OCI-LY1 (cell line): ENCODE data around the gene ODF4.

Experiments used
- H2AFZ ChIP-seq: fragments of 200-600 bp; sonication (generic), shearing (Covaris generic); 2 replicates; pipeline ENCODE4 v1.6.0; 2014; ENCODE audit warnings: antibody characterized with exemption, mild to moderate bottlenecking, low read length
- H3F3A ChIP-seq: fragments of 200-600 bp; sonication (generic), shearing (Covaris generic); 2 replicates; pipeline ENCODE4 v1.6.0; 2014; ENCODE audit warnings: mild to moderate bottlenecking, antibody characterized with exemption, low read length, moderate library complexity; ENCODE audit not compliant: insufficient read depth
- H3K27ac ChIP-seq: fragments of 200-600 bp; sonication (generic); 2 replicates; pipeline ENCODE4 v1.5.1; 2014; ENCODE audit warnings: low read length, mixed run types, mild to moderate bottlenecking, low read depth; ENCODE audit not compliant: poor library complexity, severe bottlenecking
- H3K27me3 ChIP-seq: fragments of 200-600 bp; sonication (generic); 2 replicates; pipeline ENCODE4 v1.6.0; 2014; ENCODE audit warnings: antibody characterized with exemption, mild to moderate bottlenecking, low read length, moderate library complexity; ENCODE audit not compliant: insufficient read depth
- H3K36me3 ChIP-seq: fragments of 200-600 bp; sonication (generic); 2 replicates; pipeline ENCODE4 v1.6.1; 2014; ENCODE audit warnings: mild to moderate bottlenecking, antibody characterized with exemption, low read length, moderate library complexity, mixed read lengths; ENCODE audit not compliant: insufficient read depth
- H3K4me1 ChIP-seq: fragments of 200-600 bp; sonication (generic); 2 replicates; pipeline ENCODE4 v1.5.1; 2014; ENCODE audit warnings: mild to moderate bottlenecking, low read length, moderate library complexity; ENCODE audit not compliant: insufficient read depth, severe bottlenecking
- H3K4me2 ChIP-seq: fragments of 200-600 bp; sonication (generic), shearing (Covaris generic); 2 replicates; pipeline ENCODE4 v1.6.1; 2014; ENCODE audit warnings: low read length
- H3K4me3 ChIP-seq: fragments of 200-600 bp; sonication (generic); 2 replicates; pipeline ENCODE4 v1.5.1; 2014; ENCODE audit warnings: low read length, low read depth, mild to moderate bottlenecking, mixed read lengths; ENCODE audit not compliant: poor library complexity, severe bottlenecking
- H3K79me2 ChIP-seq: fragments of 200-600 bp; shearing (Covaris generic); 2 replicates; pipeline ENCODE4 v1.6.1; 2016; ENCODE audit warnings: mixed run types, low read length, mixed read lengths; ENCODE audit not compliant: insufficient read depth
- H3K9ac ChIP-seq: fragments of 200-600 bp; sonication (generic), shearing (Covaris generic); 2 replicates; pipeline ENCODE4 v1.6.1; 2014; ENCODE audit warnings: mild to moderate bottlenecking, low read length, mixed read lengths
- H3K9me2 ChIP-seq: fragments of 200-600 bp; sonication (generic), shearing (Covaris generic); 2 replicates; pipeline ENCODE4 v1.6.1; 2014; ENCODE audit warnings: low read depth, mild to moderate bottlenecking, low read length, mixed read lengths
- H3K9me3 ChIP-seq: fragments of 200-600 bp; shearing (Covaris generic); 2 replicates; pipeline ENCODE4 v1.6.1; 2014; ENCODE audit warnings: low read length, mixed read lengths
- H4K20me1 ChIP-seq: fragments of 200-600 bp; sonication (generic), shearing (Covaris generic); 2 replicates; pipeline ENCODE4 v1.6.0; 2016; ENCODE audit warnings: mild to moderate bottlenecking, low read length; ENCODE audit not compliant: insufficient read depth
- EZH2 ChIP-seq: fragments of 200-600 bp; sonication (generic), shearing (Covaris generic); IDR thresholded peaks from 2 replicates; pipeline ENCODE4 v1.8.0; 2017; ENCODE audit warnings: borderline replicate concordance, mixed run types, mild to moderate bottlenecking, antibody characterized with exemption, low read length, moderate library complexity, mixed read lengths
- TF ChIP-seq, protein P1 (sequence below): fragments of 200-600 bp; sonication (generic), shearing (Covaris generic); IDR thresholded peaks from 2 replicates; pipeline ENCODE4 v1.5.1; 2017; ENCODE audit warnings: mild to moderate bottlenecking, antibody characterized with exemption, low read length, moderate library complexity, mixed read lengths

ODF4 gene

DNA sequence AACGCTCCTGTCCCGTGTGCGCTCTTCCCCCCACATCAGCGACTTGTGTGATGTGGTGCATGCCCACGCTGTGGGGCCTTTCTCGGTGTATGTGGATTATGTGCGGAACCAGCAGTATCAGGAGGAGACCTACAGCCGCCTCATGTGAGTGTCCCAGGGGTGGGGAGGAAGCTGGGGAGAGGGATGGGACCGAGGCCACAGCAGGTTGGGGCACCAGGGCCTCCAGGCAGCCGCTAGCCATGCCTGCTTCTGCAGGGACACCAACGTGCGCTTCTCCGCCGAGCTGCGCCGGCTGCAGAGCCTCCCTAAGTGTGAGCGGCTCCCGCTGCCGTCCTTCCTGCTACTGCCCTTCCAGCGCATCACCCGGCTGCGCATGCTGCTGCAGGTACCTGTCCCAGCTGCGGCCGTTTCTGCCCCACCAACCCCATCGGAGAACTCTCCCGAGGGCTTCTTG lies 23.8 kb upstream of the ODF4 start:
- H2AFZ ChIP-seq, result no peak overlapping the region

DNA sequence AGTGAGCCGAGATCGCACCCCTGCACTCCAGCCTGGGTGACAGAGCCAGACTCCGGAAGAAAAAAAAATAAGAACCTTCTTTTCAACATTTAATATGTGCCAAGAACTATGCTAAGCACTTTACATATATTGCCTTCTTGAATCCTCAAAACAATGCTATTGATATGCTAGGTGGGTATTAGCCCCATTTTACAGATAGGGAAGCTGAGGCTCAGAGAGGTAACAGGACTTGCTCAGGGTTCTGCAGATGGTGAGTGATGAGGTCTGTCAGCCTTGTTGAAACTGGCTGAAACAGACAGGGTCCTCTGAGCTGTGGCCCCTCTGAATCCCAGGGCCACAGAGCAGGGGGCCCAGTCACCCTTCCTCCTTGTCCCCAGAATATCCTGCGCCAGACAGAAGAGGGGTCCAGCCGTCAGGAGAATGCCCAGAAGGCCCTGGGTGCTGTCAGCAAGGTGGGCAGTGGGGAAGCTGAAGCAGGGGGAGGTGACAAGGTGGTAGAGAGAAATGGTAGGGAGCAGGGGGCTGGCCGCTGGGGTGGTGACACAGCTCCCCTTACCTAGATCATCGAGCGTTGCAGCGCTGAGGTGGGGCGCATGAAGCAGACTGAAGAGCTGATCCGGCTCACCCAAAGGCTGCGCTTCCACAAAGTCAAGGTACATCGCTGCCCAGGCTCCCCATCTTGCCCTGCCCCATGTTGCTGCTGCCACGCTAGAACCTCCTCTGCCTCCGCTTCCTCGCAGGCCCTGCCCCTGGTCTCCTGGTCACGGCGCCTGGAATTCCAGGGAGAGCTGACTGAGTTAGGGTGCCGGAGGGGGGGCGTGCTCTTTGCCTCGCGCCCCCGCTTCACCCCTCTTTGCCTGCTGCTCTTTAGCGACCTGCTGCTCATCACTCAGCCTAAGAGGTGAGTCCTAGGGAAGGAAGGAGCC lies 21.4 kb upstream of the ODF4 start:
- Histone ChIP-seq H3K4me1 (no peaks in the 10 kb centered on the region), H3K4me3 (no peak overlapping the region), H3K9ac (no peak overlapping the region), H3K27ac (no peak overlapping the region), H3K27me3 (peaks cover 10% of the 10 kb centered on the region; the same call in 1 of the 2 replicates), H3K9me3 (no peaks in the 10 kb centered on the region), H3K4me2 (no peak overlapping the region), H3K9me2 (no peaks in the 10 kb centered on the region), H4K20me1 (no peaks in the 10 kb centered on the region), H3K79me2 (no peaks in the 10 kb centered on the region), H3K36me3 (no peaks in the 10 kb centered on the region), H2AFZ (no peak overlapping the region), H3F3A (no peaks in the 10 kb centered on the region)
- TF ChIP-seq EZH2, result no peak
- TF ChIP-seq, protein P1, sequence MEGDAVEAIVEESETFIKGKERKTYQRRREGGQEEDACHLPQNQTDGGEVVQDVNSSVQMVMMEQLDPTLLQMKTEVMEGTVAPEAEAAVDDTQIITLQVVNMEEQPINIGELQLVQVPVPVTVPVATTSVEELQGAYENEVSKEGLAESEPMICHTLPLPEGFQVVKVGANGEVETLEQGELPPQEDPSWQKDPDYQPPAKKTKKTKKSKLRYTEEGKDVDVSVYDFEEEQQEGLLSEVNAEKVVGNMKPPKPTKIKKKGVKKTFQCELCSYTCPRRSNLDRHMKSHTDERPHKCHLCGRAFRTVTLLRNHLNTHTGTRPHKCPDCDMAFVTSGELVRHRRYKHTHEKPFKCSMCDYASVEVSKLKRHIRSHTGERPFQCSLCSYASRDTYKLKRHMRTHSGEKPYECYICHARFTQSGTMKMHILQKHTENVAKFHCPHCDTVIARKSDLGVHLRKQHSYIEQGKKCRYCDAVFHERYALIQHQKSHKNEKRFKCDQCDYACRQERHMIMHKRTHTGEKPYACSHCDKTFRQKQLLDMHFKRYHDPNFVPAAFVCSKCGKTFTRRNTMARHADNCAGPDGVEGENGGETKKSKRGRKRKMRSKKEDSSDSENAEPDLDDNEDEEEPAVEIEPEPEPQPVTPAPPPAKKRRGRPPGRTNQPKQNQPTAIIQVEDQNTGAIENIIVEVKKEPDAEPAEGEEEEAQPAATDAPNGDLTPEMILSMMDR, result no peak

More for the DNA sequence above, 23.8 kb upstream of the ODF4 start:
- Histone ChIP-seq H3K4me2 (no peak overlapping the region), H3K79me2 (no peaks in the 10 kb centered on the region), H3K36me3 (no peaks in the 10 kb centered on the region), H3K4me3 (no peak overlapping the region), H3K9me3 (no peaks in the 10 kb centered on the region), H3K9ac (no peak overlapping the region), H3K9me2 (no peaks in the 10 kb centered on the region), H3K27ac (no peak overlapping the region), H3F3A (no peaks in the 10 kb centered on the region), H3K4me1 (no peaks in the 10 kb centered on the region), H4K20me1 (no peaks in the 10 kb centered on the region), H3K27me3 (peaks cover 10% of the 10 kb centered on the region; the same call in 1 of the 2 replicates)
- TF ChIP-seq, protein P1, result no peak
- no peak for TF ChIP-seq EZH2

DNA sequence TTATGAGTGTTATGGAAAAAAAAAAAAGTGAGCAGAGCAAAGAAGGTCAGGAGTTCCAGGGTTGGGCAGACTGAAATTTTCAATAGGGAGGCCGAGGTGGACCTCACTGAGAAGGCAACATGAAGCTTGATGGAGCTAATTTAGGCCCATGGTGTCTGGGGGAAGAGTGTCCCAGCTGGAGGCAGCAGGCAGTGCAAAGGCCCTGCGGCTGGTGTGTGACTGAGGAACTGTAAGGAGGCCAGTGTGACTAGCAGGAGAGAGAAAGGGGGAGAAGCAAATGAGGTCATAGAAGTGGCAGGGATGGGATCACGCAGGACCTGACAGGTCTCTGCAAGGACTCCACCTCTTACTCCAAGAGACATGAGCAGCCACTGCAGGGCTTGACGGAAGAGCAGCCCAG lies 19.4 kb upstream of the ODF4 start:
- Histone ChIP-seq H3K9ac (no peak overlapping the region), H3K36me3 (no peaks in the 10 kb centered on the region), H3K9me2 (no peaks in the 10 kb centered on the region), H3K4me2 (no peak overlapping the region), H4K20me1 (no peaks in the 10 kb centered on the region), H3K27ac (no peak overlapping the region), H3F3A (no peaks in the 10 kb centered on the region), H3K27me3 (0 out of 2 replicates have a peak, but pooled peaks cover 6% of the 10 kb centered on the region), H3K79me2 (no peaks in the 10 kb centered on the region), H3K9me3 (no peaks in the 10 kb centered on the region), H2AFZ (no peak overlapping the region), H3K4me3 (no peak overlapping the region), H3K4me1 (no peaks in the 10 kb centered on the region)
- TF ChIP-seq EZH2, result no peak
- TF ChIP-seq, protein P1, result no peak
